HG03095 (cell line): ENCODE data around the gene SMIM12.
A peak's percentile ranks its signal among the peaks of the same experiment; 100 is the strongest.

Source experiments
- ATAC-seq: cut with Tn5 transposase; IDR thresholded peaks from one replicate; pipeline ENCODE4 v1.9.1; 2021; ENCODE audit warnings: moderate library complexity; ENCODE audit not compliant: unreplicated experiment

The SMIM12 gene

GRCh38 chr1:34859446-34860200 lies at the start of gene SMIM12:
TSS of gene SMIM12 (minus strand) at chr1:34859749. CDS start at chr1:34855977, 3,772 bp downstream.
- ATAC-seq = peak; percentile 85

GRCh38 chr1:34908369-34908768 lies 48.8 kb upstream of the SMIM12 start:
- ATAC-seq = no peak

GRCh38 chr1:34907487-34908090 lies 48.0 kb upstream of the SMIM12 start:
- no peak for ATAC-seq

GRCh38 chr1:34906756-34907155 lies 47.2 kb upstream of the SMIM12 start:
- no peak for ATAC-seq

GRCh38 chr1:34906222-34906621 lies 46.7 kb upstream of the SMIM12 start:
- ATAC-seq = no peak

- ATAC-seq = no peak
These were observed 45.5 kb upstream of the SMIM12 start for GRCh38 chr1:34905098-34905459.

- no peak for ATAC-seq
These were observed 44.9 kb upstream of the SMIM12 start for GRCh38 chr1:34904236-34905097.

- no peak for ATAC-seq
These were observed 42.4 kb upstream of the SMIM12 start for GRCh38 chr1:34901919-34902318.

GRCh38 chr1:34900775-34901502 lies 41.4 kb upstream of the SMIM12 start:
- ATAC-seq = no peak

GRCh38 chr1:34899906-34900305 lies 40.4 kb upstream of the SMIM12 start:
- no peak for ATAC-seq

GRCh38 chr1:34899471-34899870 lies 39.9 kb upstream of the SMIM12 start:
- ATAC-seq = no peak

- no peak for ATAC-seq
These were observed 38.8 kb upstream of the SMIM12 start for GRCh38 chr1:34898330-34898761.

- no peak for ATAC-seq
These were observed 37.1 kb upstream of the SMIM12 start for GRCh38 chr1:34896612-34897011.

- no peak for ATAC-seq
These were observed 30.2 kb upstream of the SMIM12 start for GRCh38 chr1:34889705-34890104.

- ATAC-seq = no peak
These were observed 28.0 kb upstream of the SMIM12 start for GRCh38 chr1:34887593-34887992.

- no peak for ATAC-seq
These were observed 26.1 kb upstream of the SMIM12 start for GRCh38 chr1:34885405-34886247.

GRCh38 chr1:34884961-34885360 lies 25.4 kb upstream of the SMIM12 start:
- no peak for ATAC-seq

GRCh38 chr1:34884536-34884935 lies 25.0 kb upstream of the SMIM12 start:
- no peak for ATAC-seq

- no peak for ATAC-seq
These were observed 19.7 kb upstream of the SMIM12 start for GRCh38 chr1:34879230-34879629.

GRCh38 chr1:34876406-34876805 lies 16.9 kb upstream of the SMIM12 start:
- no peak for ATAC-seq
